ENCODE data around the gene TENT4B.

The TENT4B gene

GRCh38 chr16:50276801-50277555 is 123.9 kb downstream of the TENT4B start:
- peak overlapping the region; percentile 61 for H3K4me3 Mint-ChIP-seq
- peak overlapping the region; percentile 73 for H3K27ac Mint-ChIP-seq
- no peaks in the 10 kb centered on the region for H3K9me3 Mint-ChIP-seq
- H3K36me3 Mint-ChIP-seq (ENCODE audit: low read depth) = peaks cover 38% of the 10 kb centered on the region
- no peaks in the 10 kb centered on the region for H3K27me3 Mint-ChIP-seq (ENCODE audit: low read depth)
- H3K4me1 Mint-ChIP-seq (ENCODE audit: low read depth) = peaks cover 79% of the 10 kb centered on the region

DNA sequence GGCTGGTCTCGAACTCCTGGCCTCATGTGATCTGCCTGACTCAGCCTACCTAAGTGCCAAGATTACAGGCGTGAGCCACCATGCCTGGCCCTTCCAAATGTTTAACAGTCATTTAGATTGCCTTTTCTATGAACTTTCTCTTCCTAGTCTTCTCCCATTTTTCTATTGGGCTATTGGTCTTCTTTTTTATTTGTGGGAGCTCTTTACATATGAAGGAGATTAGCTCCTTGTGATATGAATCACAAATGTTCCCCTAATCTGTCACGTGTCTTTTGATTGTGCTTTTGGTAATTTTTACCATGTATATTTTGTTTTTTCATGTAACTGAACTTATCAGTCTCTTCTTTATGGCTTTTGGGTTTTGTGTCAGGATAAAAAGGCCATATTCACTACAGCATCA is 125.1 kb downstream of the TENT4B start:
- H3K4me3 Mint-ChIP-seq = peak overlapping the region; percentile 61
- no peaks in the 10 kb centered on the region for H3K9me3 Mint-ChIP-seq
- peak overlapping the region; percentile 73 for H3K27ac Mint-ChIP-seq
- H3K36me3 Mint-ChIP-seq (ENCODE audit: low read depth) = peaks cover 35% of the 10 kb centered on the region
- no peaks in the 10 kb centered on the region for H3K27me3 Mint-ChIP-seq (ENCODE audit: low read depth)
- H3K4me1 Mint-ChIP-seq (ENCODE audit: low read depth) = peaks cover 79% of the 10 kb centered on the region

GRCh38 chr16:50279504-50279865 is 126.4 kb downstream of the TENT4B start:
- Mint-ChIP-seq H3K4me3 (no peak overlapping the region), H3K27ac (no peak overlapping the region), H3K27me3 (ENCODE audit: low read depth) (no peaks in the 10 kb centered on the region), H3K9me3 (no peaks in the 10 kb centered on the region), H3K4me1 (ENCODE audit: low read depth) (peaks cover 76% of the 10 kb centered on the region), H3K36me3 (ENCODE audit: low read depth) (peaks cover 33% of the 10 kb centered on the region)

DNA sequence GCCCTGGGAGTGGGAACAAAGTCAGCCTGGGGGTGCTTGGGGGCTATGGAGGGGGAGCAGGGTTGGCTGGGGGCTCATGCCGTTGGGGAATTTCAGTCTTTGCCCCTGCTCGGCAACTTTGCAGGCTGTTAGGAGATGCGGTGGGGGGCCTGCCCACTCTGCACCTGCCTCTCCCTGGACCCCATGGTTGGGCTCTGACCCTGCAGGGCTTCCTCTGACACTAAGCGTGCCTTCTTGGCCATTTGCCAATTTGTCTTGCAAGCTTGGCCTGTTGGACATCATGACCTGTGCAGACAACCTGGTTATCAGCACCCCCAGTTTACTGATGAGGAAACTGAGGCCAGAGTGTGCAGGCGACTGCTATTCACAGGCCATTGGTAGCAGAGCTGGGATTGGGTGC is 127.8 kb downstream of the TENT4B start:
- Mint-ChIP-seq H3K27ac (no peak overlapping the region), H3K4me3 (no peak overlapping the region), H3K9me3 (no peaks in the 10 kb centered on the region), H3K27me3 (ENCODE audit: low read depth) (no peaks in the 10 kb centered on the region), H3K36me3 (ENCODE audit: low read depth) (peaks cover 43% of the 10 kb centered on the region), H3K4me1 (ENCODE audit: low read depth) (peaks cover 76% of the 10 kb centered on the region)
